Smooth muscle cell of the pulmonary artery (primary cell): ENCODE measurements around the gene MRAP2. TPM values are rescaled to one million over a fixed set of nuclear protein-coding genes. Genes with fewer than 3 reads are reported as not detected.

Experiments used
- total RNA-seq: library from RNA; depleted of rRNA; stranded (reverse); fragments of >200 nt; gene quantifications from 2 replicates; pipeline ENCODE4 v1.2.3, GENCODE V29; 2014

Gene MRAP2, protein sequence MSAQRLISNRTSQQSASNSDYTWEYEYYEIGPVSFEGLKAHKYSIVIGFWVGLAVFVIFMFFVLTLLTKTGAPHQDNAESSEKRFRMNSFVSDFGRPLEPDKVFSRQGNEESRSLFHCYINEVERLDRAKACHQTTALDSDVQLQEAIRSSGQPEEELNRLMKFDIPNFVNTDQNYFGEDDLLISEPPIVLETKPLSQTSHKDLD
- 2.7 and 11.2 TPM in 2 replicates for total RNA-seq

DNA sequence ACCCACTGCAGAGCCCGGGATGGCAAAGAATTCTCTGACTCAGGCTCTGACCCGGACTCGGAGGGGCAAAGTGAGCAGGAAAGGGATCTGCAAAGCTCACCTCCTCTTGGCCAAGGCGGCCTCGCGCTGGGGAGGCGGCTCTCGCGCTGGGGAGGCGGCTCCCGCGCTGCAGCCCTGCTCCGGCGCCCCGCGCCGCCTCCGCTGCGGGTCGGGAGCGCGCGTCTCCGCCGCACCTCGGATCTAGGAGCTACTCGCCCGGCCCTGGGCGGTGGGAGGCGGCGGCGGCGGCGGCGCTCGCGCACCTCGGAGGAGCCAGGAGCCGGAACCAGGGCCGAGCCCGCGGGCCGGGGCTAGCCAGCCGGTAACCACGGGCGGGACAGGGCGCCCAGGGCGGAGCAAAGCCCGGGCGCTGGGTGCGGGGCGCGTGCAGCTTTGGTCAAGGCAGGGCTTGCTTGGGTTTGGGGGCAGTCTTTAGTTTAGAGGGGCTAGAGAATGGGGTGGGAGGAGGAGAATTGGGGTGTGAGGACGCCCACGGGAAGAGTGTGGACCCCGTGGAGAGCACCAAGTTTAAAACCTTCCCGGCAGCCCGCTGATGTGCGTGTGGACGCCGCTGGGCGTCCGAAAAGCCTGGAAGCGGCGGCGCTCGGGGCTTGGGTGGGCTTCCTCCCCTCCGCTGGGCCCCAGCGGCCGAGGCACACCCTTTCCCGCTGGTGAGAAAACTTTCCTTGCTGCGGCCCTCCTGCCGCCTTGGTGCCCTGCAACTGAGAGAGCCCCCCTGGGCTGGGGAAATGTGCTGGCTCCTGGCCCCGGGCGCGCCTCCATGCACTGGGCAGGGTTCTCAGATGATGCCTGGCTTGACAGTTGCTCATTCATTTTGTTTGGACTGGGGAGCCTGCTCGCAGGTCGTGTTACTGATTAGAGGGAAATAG is at the start of gene MRAP2:
Gene MRAP2 (plus strand): TSS at position 250 of the 929 bp plus-strand sequence. CDS start 21,547 bp downstream, outside the sequence.

Other genes starting within 250 kb of the MRAP2 start
- gene RIPPLY2, start 180.4 kb upstream of the MRAP2 start, total RNA-seq = not detected in 2 replicates
- gene CYB5R4, start 174.1 kb upstream of the MRAP2 start, total RNA-seq = 4.2 and 5.3 TPM in 2 replicates
- 2.7 and 6.6 TPM in 2 replicates for gene CEP162, start 193.9 kb downstream of the MRAP2 start, total RNA-seq